NOMO-1 (cell line): Measurements from ENCODE around the gene HTT.
"Not testable (repeated sequence)": the region's sequence is repeated elsewhere in the genome, so short reads cannot be mapped to it uniquely, and the experiment has no call there.

Source experiments
- DNase-seq, 2 experiments: peaks; one replicate each; lab custom pipeline; 2025; ENCODE audit not compliant: unreplicated experiment in 2 of 2; lab: John Stamatoyannopoulos, UW

HTT gene

GRCh38 chr4:3116955-3117354 lies 42.5 kb downstream of the HTT start:
- DNase-seq: no peak

- DNase-seq: no peak
These were observed 43.8 kb downstream of the HTT start for GRCh38 chr4:3118312-3118711.

GRCh38 chr4:3119464-3119863 lies 45.0 kb downstream of the HTT start:
- no peak for DNase-seq

- no peak for DNase-seq
These were observed 46.6 kb downstream of the HTT start for GRCh38 chr4:3121110-3121509.

- DNase-seq: no peak
These were observed 47.1 kb downstream of the HTT start for GRCh38 chr4:3121596-3121995.

GRCh38 chr4:3122081-3122563 lies 47.6 kb downstream of the HTT start:
- no peak for DNase-seq

- DNase-seq: no peak
These were observed 48.7 kb downstream of the HTT start for GRCh38 chr4:3123181-3123671.

GRCh38 chr4:3124070-3124767 lies 49.7 kb downstream of the HTT start:
- DNase-seq: no peak

GRCh38 chr4:3127112-3127511 lies 52.6 kb downstream of the HTT start:
- DNase-seq: no peak

GRCh38 chr4:3128058-3128457 lies 53.6 kb downstream of the HTT start:
- DNase-seq: no peak

- DNase-seq: no peak
These were observed 54.5 kb downstream of the HTT start for GRCh38 chr4:3128976-3129375.

GRCh38 chr4:3130201-3130600 lies 55.7 kb downstream of the HTT start:
- DNase-seq: no peak

- DNase-seq: no peak
These were observed 56.3 kb downstream of the HTT start for GRCh38 chr4:3130826-3131225.

GRCh38 chr4:3134201-3134600 lies 59.7 kb downstream of the HTT start:
- DNase-seq: no peak

GRCh38 chr4:3135155-3136011 lies 60.9 kb downstream of the HTT start:
- DNase-seq: no peak

- no peak for DNase-seq
These were observed 62.0 kb downstream of the HTT start for GRCh38 chr4:3136454-3136853.

- DNase-seq: no peak
These were observed 63.4 kb downstream of the HTT start for GRCh38 chr4:3137908-3138307.

- no peak for DNase-seq
These were observed 70.9 kb downstream of the HTT start for GRCh38 chr4:3145234-3145924.

GRCh38 chr4:3148926-3149325 lies 74.4 kb downstream of the HTT start:
- DNase-seq: no peak

- DNase-seq: not testable (repeated sequence)
These were observed 76.8 kb downstream of the HTT start for GRCh38 chr4:3151238-3151637.

GRCh38 chr4:3157366-3157765 lies 82.9 kb downstream of the HTT start:
- no peak for DNase-seq
